Naive thymus-derived CD8-positive, alpha-beta T cell (primary cell): Measurements from ENCODE around the gene USP2. TPM values are rescaled to one million over a fixed set of nuclear protein-coding genes. Genes with fewer than 3 reads are reported as not detected.
A peak's percentile ranks its signal among the peaks of the same experiment; 100 is the strongest.

ENCODE experiments used
- ATAC-seq, 2 donors: fragments of 150-1000 bp; cut with Tn5 transposase in 1 of 2; sonication (Bioruptor Pico), chemical (Tn5 transposase) in 1 of 2; 1 replicate in 1 of 2; 2 replicates in 1 of 2; pipeline ENCODE4 v1.10.0; 2021; ENCODE audit warnings: mild to moderate bottlenecking in 2 of 2, moderate library complexity in 2 of 2
- POLR2A ChIA-PET: fragments of 350-600 bp; sonication (Branson Sonifier 250); formaldehyde crosslinking; loops from one replicate; lab custom pipeline; 2021; ENCODE audit warnings: antibody characterized with exemption; lab: Charles Lee
- DNase-seq, 10 donors: peaks; one replicate each; pipeline versions ENCODE4 v3.0.0 to v3.0.0-alpha.2; 2020 to 2022
- H3K27ac Mint-ChIP-seq, 10 donors: one replicate each; pipeline ENCODE4 v1.8.0; 2020 to 2022; ENCODE audit warnings: mild to moderate bottlenecking in 10 of 10, mixed read lengths in 10 of 10, moderate library complexity in 4 of 10, inconsistent platforms in 1 of 10
- H3K27me3 Mint-ChIP-seq, 5 donors: one replicate each; pipeline ENCODE4 v1.8.0; 2021 to 2022; ENCODE audit warnings: mixed read lengths in 5 of 5
- H3K36me3 Mint-ChIP-seq, 3 donors: one replicate each; pipeline ENCODE4 v1.8.0; 2020 to 2022; ENCODE audit warnings: mixed read lengths in 3 of 3, mild to moderate bottlenecking in 2 of 3, inconsistent platforms in 1 of 3
- H3K4me1 Mint-ChIP-seq, 4 donors: one replicate each; pipeline ENCODE4 v1.8.0; 2021 to 2022; ENCODE audit warnings: mixed read lengths in 4 of 4
- H3K4me3 Mint-ChIP-seq, 10 donors: one replicate each; pipeline ENCODE4 v1.8.0; 2020 to 2022; ENCODE audit warnings: mild to moderate bottlenecking in 10 of 10, mixed read lengths in 10 of 10, moderate library complexity in 6 of 10, inconsistent platforms in 1 of 10
- H3K9me3 Mint-ChIP-seq, 9 donors: one replicate each; pipeline ENCODE4 v1.8.0; 2020 to 2022; ENCODE audit warnings: mixed read lengths in 9 of 9, mild to moderate bottlenecking in 3 of 9, inconsistent platforms in 1 of 9, moderate library complexity in 1 of 9
- polyA plus RNA-seq, 3 donors: library from polyadenylated mRNA; unstranded; fragments of 300-500 nt; fragmentation: Illumina TruSeq; gene quantifications; one replicate each; pipeline ENCODE4 v1.2.3, GENCODE V29; 2021
- total RNA-seq, 8 experiments: library from RNA in 2 of 8; stranded (reverse) in 2 of 8; gene quantifications; one replicate each; pipeline ENCODE4 v1.2.3 and lab custom pipeline; 2021 to 2026

The USP2 gene
- total and polyA plus RNA-seq, 5 experiments from 2014 or later, result 0.13 to 0.23 (median 0.16) TPM; not detected in 2

DNA sequence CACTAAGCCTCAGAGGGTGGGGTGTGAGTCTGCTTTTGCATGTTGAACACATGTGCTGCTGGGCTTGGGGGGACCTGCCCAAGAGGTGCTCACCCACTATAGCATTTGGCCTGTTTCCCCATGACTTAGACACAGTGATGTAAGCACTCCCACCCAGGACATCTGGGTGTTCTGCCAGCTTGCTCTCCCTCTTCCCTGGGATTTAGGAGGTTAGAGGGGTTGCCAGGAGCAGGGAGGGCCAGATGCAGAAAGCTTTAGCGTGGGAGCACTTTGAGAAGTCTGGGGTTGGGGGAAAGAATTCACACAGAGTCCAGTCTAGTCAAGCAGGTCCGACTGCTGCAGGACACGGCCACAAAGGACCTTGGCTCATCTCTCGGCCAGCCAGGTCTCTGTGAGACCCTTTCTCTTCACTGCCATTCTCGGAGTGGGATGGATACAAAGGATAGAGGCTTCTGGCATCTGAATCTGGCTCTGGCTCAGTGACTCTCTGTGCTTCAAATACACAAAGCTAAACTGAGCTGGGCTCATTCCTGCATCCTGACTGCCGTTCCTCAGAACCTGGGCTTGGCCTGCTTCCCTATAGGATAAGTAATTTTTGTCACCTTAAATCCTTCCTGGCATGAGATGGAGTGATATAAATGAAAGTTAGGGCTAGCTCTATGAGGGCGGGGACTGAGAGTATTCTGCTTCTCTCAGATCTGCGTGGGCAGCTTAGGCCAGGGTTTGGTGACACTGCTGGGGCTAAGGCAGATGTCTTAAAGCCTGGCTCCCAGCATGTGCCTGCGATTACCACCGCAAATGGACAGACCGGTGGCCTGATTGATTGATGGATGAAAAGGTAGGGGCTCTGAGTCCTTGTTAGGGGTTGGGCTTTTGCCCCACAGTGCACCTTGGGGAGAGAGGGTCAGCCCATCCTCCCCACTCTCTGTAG is 14.5 kb downstream of the USP2 start:
- POLR2A ChIA-PET, result interaction anchor here (0.9 kb wide), 1 partner anchor 14 kb away, joined by 3 read pairs; the partner anchor contains the start of gene USP2
- Mint-ChIP-seq H3K36me3 (no peaks in the 10 kb centered on the region), H3K4me1 (peaks cover 8 to 14% (median 13%) of the 10 kb centered on the region in 4 donors), H3K27ac (peak overlapping the region in 2 of 10 donors; percentile 43 to 66), H3K9me3 (no peaks in the 10 kb centered on the region), H3K27me3 (peaks cover 35 to 81% (median 43%) of the 10 kb centered on the region in 5 donors), H3K4me3 (peak overlapping the region in 1 of 10 donors; percentile 4)
- peak in 1 of 10 donors; percentile 24 for DNase-seq
- no peak for ATAC-seq

DNA sequence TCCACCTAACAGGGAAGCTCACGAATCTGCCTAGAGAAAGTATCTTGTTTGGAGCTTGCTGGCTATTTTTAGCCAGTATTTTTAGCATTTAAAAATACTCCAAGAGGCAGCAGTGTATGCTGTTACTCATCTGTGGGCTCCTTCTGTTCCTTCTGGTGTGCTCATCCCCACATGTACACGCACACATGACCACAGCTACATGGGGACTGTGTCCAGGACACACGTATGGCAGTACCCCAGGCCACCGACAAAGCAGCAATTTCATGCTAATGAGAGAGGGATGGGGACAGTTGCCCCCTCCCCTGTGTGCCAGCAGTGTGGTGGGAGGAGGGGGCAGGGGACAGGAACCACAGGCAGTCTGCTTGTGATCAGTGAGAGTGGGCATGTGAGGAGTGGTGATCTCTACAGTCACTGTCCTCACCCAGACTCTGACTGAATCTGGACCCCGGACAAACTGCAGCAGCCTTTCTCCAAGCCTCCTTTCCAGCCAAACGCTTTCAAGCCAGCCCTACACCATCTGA is 16.4 kb downstream of the USP2 start:
- Mint-ChIP-seq H3K27me3 (peaks cover 35 to 76% (median 41%) of the 10 kb centered on the region in 5 donors), H3K27ac (peak overlapping the region in 1 of 10 donors; percentile 41), H3K36me3 (no peaks in the 10 kb centered on the region), H3K4me1 (peaks cover 8 to 14% (median 13%) of the 10 kb centered on the region in 4 donors), H3K4me3 (peak overlapping the region in 7 of 10 donors; percentile 10 to 89 (median 79)), H3K9me3 (no peaks in the 10 kb centered on the region)
- POLR2A ChIA-PET, result interaction anchor here (1.0 kb wide), 1 partner anchor 9 kb away, joined by 3 read pairs; no protein-coding TSS in a partner anchor
- no peak for ATAC-seq
- DNase-seq, result peak in 1 of 10 donors; percentile 22

DNA sequence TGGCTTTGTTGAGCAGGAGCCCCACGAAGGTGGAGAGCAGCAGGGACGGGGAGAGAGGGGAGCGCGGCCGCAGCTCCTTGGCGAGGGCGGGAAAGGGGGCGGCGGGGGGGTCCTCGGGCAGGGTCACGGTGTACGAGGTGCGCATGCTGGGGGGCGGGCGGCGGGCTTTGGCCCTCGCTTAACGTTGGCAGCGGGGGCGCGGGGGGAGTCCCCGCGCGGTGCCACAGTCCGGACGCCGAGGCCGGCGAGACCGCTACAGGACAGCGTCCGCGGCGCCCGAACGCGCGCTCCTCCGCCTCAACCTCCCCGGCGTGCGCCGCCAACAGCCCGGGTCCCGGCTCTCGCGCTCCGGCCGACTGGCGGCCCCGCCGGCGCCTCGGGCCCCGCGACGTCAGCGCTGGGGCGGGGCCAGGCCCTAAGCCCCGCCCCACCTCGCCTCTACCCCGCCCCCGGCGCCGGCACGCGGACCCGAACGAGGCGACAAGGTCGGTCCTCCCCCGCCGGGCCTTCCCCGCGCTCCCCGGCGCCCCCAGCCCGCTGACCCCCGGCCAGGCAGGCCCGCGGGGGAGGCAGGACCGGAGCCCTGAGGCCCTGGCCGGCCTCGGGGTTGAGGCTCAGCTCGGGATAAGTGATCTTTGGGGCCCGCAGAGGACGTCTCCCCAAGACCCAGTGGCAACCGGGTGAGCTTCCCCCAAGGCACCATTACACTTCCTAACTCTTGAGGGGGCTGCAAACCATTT is 17.5 kb downstream of the USP2 start:
- no peaks in the 10 kb centered on the region for H3K36me3 Mint-ChIP-seq
- peak overlapping the region in 2 of 10 donors; percentile 43 to 91 for H3K27ac Mint-ChIP-seq
- H3K27me3 Mint-ChIP-seq, result peaks cover 29 to 65% (median 41%) of the 10 kb centered on the region in 5 donors
- H3K9me3 Mint-ChIP-seq, result no peaks in the 10 kb centered on the region
- ATAC-seq (peak; percentile 85 to 94), DNase-seq (peak in 9 of 10 donors; percentile 36 to 67 (median 49))
- peaks cover 8 to 14% (median 13%) of the 10 kb centered on the region in 4 donors for H3K4me1 Mint-ChIP-seq
- POLR2A ChIA-PET, result no interaction called here
- H3K4me3 Mint-ChIP-seq, result peak overlapping the region; percentile 54 to 90 (median 83)

DNA sequence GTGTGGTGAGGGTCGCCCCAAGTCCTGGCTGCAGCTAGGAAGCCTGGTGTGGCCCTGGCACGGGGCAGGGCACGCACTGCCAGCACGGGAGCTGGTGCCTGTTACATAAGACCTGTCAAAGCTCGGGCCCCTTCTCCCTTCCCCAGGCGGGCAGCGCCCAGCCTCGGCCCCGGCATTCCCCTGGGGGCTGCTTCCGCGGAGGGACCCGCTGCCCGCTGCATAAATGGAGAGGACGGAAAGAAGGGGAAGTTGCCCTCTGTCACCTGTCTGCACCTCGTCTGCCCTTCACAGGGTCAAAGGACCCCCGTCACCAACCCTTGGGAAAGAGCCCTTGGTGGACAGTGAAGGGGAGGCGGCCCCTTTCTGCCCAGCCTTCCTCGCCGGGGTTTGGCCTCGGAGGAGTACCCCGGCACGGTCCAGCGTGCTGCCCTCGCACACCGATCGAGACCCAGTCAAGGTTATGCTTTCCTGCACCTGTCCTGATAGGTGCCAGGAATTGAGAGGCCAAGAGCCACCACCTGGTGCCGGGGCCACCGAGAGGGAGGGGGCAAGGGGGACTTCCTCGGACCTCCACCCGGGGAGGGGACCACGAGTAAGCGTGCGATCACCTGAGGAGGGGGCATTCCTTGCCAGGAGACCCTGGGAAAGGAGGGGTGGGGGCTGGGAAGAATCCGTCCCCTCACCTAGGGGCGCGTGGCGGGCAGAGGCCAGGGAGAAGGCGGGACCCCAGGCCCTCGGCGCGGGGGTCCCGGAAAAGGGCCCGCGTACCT is 18.2 kb downstream of the USP2 start:
- H3K9me3 Mint-ChIP-seq, result no peaks in the 10 kb centered on the region
- POLR2A ChIA-PET, result no interaction called here
- peaks cover 27 to 60% (median 41%) of the 10 kb centered on the region in 5 donors for H3K27me3 Mint-ChIP-seq
- H3K27ac Mint-ChIP-seq, result no peak overlapping the region
- DNase-seq, result no peak
- peaks cover 8 to 14% (median 13%) of the 10 kb centered on the region in 4 donors for H3K4me1 Mint-ChIP-seq
- H3K4me3 Mint-ChIP-seq, result peak overlapping the region; percentile 30 to 78 (median 53)
- ATAC-seq, result no peak
- H3K36me3 Mint-ChIP-seq, result no peaks in the 10 kb centered on the region

DNA sequence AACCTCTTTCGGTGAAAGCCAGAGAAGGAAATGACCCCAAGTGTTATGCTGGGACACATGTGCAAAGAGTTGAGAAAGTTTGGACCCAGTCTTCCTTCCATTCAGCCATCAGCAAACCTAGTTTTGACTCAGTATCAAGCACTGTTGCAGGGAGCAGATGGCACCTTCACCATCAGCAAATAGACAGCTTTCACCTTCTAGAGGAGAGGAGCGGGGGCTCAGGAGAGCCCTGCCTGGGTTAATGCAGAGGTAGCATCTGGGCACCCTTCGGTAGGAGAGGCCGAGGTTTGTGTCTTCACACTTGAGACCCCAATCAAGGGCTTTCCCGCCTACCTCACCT is 18.8 kb downstream of the USP2 start:
- no peaks in the 10 kb centered on the region for H3K36me3 Mint-ChIP-seq
- H3K27me3 Mint-ChIP-seq, result peaks cover 26 to 55% (median 40%) of the 10 kb centered on the region in 5 donors
- no peak for DNase-seq
- H3K4me1 Mint-ChIP-seq, result peaks cover 8 to 14% (median 13%) of the 10 kb centered on the region in 4 donors
- peak overlapping the region in 9 of 10 donors; percentile 30 to 78 (median 56) for H3K4me3 Mint-ChIP-seq
- ATAC-seq, result no peak
- POLR2A ChIA-PET, result no interaction called here
- peak overlapping the region in 1 of 10 donors; percentile 29 for H3K27ac Mint-ChIP-seq
- H3K9me3 Mint-ChIP-seq, result no peaks in the 10 kb centered on the region

DNA sequence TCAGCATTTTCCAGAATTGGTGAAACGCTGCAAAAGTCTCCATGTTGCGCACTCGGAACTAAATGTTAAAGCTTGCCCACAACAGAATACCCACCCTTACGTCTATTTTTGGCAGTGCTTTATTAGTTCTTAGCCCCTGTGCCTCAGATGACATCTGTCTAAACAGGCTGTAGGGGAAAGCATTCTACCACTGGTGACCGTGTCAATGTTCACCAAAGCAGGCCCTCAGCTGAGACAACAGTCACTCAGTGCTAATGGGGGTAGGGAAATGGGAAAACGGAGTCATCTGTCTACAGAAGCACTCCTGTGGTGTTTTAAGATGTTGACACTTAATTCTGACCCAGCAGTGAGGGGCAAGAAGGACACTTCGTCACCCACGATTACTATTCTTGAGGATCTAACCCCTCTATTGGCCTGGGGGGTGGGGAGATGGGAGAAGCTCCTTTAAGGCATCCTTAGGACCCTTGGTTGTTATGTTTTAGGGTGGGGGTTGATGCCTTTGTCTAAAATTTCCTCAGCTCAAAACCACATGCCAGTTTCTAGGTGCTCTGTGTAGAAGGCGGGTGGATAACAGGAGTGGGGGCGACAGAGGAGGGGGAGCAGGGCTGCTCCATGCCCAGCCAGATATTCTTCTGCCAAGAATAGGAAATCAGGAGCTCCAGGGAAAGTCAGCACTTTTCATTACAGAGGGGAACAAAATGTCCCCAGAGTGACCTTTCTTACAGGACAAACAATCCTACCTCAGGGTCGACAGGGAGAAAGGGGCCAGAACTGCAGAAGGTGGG is 19.4 kb downstream of the USP2 start:
- peak overlapping the region in 9 of 10 donors; percentile 30 to 78 (median 56) for H3K4me3 Mint-ChIP-seq
- H3K4me1 Mint-ChIP-seq, result peaks cover 8 to 17% (median 13%) of the 10 kb centered on the region in 4 donors
- H3K27me3 Mint-ChIP-seq, result peaks cover 25 to 49% (median 34%) of the 10 kb centered on the region in 5 donors
- ATAC-seq (no peak), DNase-seq (no peak)
- no peaks in the 10 kb centered on the region for H3K36me3 Mint-ChIP-seq
- no peaks in the 10 kb centered on the region for H3K9me3 Mint-ChIP-seq
- POLR2A ChIA-PET, result no interaction called here
- H3K27ac Mint-ChIP-seq, result no peak overlapping the region

DNA sequence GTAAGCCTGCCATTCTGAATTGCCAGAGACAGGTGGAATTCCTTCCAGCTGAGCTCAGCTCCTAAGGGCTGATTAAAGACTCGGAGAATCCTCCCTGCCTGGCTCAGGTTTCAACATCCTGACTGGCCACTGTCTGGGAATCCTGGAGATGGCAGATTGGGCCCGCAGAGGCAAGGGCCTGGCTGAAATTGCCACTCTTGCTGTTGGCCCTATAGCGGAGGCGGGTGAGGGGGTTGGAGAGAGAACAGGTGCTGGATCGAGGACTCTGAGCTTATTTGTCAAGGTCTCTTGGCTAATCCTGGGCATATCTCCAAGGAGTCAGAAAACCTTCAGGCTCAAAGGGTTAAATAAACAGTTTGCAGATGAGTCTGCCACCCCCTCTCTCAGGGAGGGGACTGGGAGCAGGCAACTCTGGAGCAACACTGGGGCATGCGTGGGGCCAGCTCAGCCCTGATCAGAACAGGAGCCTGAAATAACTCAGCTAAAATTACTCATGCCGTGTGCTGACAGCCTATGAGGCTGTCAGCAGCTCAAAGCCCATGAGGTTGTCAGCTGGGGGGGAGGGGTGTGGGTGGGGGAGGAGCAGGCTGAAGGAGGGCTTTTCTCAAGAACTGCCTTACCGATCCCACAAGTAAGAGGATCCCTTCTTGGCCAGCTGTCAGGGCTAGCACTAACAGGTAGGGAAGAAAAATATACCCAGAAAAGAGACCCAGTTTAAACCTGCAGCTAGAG is 20.3 kb downstream of the USP2 start:
- POLR2A ChIA-PET, result no interaction called here
- ATAC-seq, result no peak
- H3K9me3 Mint-ChIP-seq, result no peaks in the 10 kb centered on the region
- H3K27me3 Mint-ChIP-seq, result peaks cover 15 to 43% (median 25%) of the 10 kb centered on the region in 5 donors
- no peak overlapping the region for H3K4me3 Mint-ChIP-seq
- H3K4me1 Mint-ChIP-seq, result peaks cover 10 to 21% (median 18%) of the 10 kb centered on the region in 4 donors
- H3K36me3 Mint-ChIP-seq, result no peaks in the 10 kb centered on the region
- no peak overlapping the region for H3K27ac Mint-ChIP-seq
- no peak for DNase-seq

DNA sequence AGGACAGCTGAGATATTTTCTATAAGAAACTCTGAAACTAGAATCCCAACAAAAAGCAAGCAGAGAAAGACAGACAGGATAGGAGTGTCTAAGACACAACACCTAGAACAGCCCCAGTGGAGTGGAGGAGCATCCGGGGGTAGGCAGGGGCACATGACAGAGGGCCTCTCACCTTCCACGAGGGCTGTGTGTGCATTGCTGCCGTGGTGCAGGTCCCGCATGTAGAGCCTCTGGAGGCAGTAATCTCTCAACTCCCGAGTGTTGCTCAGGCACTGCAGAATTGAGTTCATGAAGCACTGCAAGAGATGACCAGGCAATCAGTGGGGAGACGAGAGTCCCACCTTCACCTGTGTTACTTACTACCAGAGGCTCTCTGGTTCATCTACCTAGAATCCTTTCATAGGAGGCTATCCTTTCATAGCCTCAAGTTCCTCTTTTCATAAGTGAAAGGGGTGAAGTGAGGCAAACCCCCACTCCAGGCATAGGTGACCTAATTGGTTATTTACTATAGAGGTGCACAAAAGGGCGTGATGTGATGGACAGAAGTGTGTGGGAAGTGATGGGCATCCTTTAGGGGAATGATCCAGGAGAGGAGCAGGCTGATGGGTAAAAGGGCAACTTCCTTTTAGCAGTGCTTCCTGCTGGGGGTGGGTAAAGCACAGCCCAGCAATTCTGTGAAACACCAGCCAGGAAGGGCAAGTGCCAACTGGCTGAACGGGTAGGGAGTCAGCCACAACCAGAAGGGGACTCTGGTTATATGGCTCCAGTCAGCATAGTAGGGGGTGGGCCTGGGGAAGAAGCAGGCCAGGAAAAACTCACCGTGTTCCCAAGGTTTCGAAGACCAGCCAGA is 21.9 kb downstream of the USP2 start:
- H3K27ac Mint-ChIP-seq, result peak overlapping the region in 2 of 10 donors; percentile 33 to 51

DNA sequence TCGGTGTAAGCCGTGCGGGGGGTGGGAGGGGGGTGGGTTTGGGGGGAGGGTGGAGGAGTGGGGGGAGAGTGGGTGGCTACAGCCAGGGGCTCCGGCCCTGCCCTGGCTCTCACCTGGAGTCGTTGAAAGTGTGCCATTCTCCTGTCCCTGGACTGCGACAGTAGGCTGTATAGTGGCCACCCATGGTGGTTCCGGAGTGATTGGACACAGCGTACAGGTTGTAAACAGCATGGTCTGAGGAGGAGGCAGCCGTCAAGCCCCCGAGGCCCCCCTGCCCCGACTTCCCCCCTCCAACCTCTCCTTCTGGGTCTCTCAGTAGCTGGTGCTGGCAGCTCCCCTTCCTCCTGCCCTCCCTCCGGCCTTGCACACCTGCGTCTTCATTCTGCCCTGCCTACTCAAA is 24.4 kb downstream of the USP2 start:
- H3K4me1 Mint-ChIP-seq, result peaks cover 4 to 13% (median 7%) of the 10 kb centered on the region in 4 donors
- POLR2A ChIA-PET, result no interaction called here
- H3K4me3 Mint-ChIP-seq, result peak overlapping the region; percentile 63 to 86 (median 68)
- no peaks in the 10 kb centered on the region for H3K9me3 Mint-ChIP-seq
- DNase-seq, result no peak
- no peaks in the 10 kb centered on the region for H3K36me3 Mint-ChIP-seq
- peaks cover 8 to 36% (median 16%) of the 10 kb centered on the region in 5 donors for H3K27me3 Mint-ChIP-seq
- no peak for ATAC-seq
- H3K27ac Mint-ChIP-seq, result peak overlapping the region in 2 of 10 donors; percentile 67 to 91

More for the DNA sequence above, 21.9 kb downstream of the USP2 start:
- no peaks in the 10 kb centered on the region for H3K9me3 Mint-ChIP-seq
- POLR2A ChIA-PET, result no interaction called here
- ATAC-seq (no peak), DNase-seq (no peak)
- H3K36me3 Mint-ChIP-seq, result no peaks in the 10 kb centered on the region
- H3K4me1 Mint-ChIP-seq, result peaks cover 9 to 22% (median 17%) of the 10 kb centered on the region in 4 donors
- no peak overlapping the region for H3K4me3 Mint-ChIP-seq
- H3K27me3 Mint-ChIP-seq, result peaks cover 6 to 33% (median 17%) of the 10 kb centered on the region in 5 donors
